HG03469 (cell line): ENCODE measurements around the gene MSI2.

Experiments used
- ATAC-seq: cut with Tn5 transposase; IDR thresholded peaks from one replicate; pipeline ENCODE4 v1.9.1; 2021; ENCODE audit warnings: mild to moderate bottlenecking, moderate library complexity, moderate number of reproducible peaks; ENCODE audit not compliant: unreplicated experiment

The MSI2 gene

DNA sequence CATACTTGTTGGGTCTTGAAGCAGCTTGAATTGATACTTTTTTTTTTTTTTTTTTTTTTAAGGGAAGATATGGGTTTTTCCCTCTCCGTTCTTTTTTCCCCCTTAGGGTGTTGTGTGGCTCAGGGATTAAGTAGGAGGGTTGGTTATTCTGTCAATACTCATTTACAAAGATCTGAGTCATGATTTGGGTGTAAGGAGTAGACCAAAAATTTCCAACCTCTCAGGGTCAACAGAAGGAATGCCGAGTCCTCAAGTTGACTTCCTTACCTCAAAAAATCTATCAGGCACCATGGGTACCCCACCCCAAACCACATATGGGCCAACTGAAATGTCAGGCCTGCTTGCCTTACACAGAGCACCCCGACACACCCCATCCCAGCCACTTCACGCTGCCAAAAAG is 258.3 kb downstream of the MSI2 start:
- no peak for ATAC-seq

DNA sequence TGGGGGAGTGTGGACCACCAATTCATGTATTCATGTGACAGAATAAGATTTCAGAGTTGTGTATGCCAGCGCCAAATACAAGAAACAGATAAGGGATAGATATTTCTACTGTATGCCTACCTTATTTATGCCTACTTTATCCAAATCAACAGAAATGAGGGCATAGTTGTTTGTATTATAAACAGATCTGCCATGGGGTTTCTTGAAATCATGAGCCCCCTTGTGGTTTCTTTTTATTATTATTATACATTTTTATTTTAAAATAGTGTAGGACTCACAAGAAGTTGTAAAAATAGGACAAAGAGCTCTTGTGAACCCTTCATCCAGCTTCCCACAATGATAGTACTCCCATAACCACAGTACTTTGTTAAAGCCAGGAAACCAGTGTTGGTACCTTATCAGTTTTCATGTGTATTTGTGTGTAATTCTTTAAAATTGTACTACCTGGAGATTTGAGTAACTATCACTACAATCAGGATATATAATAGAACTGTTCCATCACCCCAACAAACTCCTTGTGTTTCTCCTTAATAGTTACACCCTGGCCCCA is 259.4 kb downstream of the MSI2 start:
- ATAC-seq, result no peak

DNA sequence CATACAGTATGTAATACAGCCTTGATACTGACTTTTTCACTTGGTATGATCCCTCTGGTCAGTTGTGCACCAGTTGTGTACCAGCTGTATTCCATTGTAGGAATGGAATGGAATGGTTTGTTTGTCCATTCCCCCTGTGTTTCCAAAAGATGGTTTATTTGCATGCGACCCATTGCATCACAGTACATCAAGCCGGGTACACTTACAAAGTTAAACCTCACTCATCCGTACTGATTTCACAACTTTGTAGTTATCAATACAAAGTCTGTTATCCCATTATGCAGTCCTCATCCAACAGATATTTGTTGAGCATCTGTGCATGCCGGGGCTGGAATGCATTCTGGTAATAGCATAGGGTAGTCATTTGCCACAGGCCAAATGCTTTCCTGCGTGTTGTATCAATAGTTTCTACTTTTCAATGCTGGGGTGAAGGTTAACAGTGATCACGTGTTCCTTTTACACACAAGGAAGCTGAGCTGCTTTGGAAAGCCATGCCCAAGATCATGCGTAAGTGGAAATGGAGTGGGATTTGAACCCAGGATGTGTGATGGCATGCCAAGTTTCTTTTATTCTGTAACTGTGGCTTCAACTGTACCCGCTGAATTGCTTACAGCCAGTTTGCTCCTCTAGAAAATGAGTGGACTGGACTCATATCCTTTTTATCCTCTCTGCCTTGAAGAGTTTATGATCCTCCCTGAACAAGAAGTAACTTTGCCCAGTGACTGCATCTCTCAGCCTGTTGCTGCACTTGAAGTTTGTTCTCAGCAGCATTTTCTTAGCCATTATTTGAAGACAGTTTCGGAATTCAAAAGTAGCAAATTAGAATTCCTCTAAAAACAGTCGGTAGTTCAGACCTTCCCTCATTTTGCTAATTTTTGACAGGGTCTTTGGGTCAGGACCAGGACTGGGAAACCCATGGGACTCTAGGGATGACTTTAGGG is 260.2 kb downstream of the MSI2 start:
- no peak for ATAC-seq

DNA sequence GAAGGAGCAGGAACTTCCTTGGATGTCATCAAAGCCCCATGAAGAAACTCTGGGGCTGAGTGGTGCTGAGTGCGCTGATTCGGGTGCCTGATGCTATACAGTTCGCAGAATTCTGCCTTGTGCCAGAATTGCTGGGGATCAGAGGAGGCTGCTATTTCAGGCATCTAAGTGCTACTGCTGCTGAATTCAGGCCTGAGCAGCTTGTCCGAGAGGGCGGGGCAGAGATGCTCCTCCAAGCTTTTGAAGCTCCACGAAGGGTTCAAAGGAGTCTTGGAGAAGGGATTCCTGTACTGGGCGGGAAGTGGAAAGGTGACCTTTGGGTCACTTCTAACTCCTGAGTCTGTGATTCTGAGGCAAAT is 260.9 kb downstream of the MSI2 start:
- ATAC-seq, result no peak

DNA sequence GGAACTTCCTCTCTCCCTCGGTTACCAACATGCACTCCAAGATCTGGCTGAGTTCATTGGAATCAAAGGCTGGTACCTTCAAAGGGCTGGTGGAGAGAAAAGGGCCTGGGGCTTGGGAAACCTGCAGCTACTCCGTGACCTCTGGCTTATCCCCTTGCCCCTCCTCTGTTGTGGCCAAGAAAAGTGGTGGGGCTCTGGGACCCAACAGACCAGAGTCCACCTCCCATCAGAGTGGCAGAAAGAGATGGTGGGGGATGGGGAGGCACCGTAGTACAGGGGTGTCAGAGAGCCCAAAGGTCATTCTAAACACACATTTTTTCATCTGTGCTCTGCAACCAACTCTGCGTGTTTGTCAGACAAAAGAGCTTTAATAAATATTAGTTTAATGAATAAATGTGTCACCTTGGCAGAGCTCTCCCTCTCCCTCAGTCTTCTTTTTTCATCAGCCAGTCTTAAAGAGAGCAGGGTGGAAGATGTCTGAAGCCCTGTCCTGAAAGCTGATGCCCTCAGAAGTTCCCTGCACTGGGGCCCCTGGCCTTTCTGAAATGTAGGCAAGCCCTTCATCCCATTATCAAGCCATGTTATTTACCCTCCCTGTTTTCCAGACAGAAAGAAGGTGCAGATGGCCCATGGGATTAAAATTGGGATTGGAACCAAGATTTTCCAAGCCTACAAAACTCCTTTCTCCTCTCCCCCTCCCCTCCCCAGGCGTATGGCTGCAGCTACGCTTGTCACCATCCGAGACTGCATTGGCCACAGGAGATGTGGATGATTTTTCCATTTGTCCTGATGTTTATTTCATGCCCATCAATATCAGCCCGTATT is 261.5 kb downstream of the MSI2 start:
- ATAC-seq, result no peak

DNA sequence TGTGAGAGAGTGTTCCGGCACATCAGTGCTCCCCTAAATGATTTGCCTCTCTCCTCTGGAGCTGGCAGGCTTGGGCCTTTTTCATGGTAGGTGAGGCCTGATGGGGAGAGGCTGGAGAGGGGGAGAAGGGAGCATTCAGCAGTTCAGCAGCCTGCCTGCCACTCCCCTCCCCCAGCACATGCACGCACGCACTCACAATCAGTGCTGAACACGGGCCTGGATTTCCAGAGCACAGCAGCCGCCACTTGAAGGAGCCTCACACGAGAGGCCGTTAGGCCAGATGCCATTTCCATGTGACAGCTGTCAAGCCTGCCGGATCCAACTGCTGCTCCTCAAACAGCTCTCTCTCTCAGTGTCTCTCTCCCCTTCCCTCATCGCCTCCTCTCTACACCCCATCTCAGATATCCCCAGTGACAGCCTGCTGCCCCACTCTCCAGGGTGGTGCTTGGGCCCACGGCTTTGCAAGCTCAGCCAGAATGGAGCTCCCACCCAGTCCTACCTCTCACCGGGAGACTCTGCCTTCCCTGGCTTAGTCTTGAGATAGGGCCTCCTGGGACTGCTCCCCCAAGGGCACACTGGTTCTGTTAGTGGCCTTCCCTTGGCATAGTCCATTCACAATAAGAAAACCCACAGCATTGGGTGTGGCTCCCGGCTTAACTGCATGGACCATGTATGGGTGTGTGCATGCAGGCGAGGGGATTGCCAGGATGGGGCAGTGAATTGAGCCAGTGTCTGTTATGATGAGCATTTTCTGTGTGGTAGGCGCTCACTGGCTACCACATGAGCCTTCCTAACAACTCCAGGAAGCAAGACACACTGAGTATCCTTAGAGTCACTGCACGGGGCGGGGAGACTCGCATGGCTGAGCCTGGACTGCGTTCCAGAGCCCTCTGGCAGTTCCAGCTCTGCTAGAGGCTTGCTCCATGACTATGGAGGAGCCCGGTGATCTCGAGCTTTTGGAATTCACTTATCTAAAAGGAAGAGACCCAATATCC is 262.6 kb downstream of the MSI2 start:
- ATAC-seq, result no peak

DNA sequence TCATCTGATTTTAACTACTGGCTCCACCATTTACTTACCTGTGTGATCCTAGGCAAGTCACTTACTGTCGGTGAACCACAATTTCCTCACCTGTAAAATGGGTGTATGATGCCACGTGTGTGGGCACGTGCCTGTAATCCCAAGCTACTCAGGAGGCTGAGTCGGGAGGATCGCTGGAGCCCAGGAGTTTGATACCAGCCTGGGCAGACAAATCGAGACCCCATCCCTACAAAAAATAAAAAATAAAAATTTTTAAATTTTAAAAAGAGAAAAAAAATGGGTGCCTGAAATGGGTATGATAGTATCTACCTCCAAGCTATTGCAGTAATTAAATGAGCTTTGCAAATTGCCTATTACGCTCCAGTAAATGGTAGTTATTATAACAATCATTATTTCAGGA is 263.5 kb downstream of the MSI2 start:
- no peak for ATAC-seq

DNA sequence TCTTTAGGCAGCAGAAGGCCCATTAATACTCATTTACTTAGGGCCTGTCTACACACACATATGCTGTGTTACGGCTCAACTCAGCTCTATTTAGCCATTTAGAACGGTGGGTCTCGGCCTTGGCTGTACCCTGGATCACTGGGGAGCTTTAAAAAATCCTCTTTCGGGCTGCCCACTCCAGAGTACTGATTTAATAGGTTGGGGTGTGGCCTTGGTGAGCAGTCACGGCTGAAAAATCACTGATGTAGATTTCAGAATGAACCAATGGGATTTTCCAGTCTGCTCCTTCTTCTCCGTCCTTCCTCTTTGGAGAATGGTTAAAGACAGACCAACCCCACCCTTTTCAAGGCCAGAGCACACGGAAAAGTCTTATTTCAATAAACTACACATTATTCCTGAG is 265.3 kb downstream of the MSI2 start:
- ATAC-seq, result no peak

DNA sequence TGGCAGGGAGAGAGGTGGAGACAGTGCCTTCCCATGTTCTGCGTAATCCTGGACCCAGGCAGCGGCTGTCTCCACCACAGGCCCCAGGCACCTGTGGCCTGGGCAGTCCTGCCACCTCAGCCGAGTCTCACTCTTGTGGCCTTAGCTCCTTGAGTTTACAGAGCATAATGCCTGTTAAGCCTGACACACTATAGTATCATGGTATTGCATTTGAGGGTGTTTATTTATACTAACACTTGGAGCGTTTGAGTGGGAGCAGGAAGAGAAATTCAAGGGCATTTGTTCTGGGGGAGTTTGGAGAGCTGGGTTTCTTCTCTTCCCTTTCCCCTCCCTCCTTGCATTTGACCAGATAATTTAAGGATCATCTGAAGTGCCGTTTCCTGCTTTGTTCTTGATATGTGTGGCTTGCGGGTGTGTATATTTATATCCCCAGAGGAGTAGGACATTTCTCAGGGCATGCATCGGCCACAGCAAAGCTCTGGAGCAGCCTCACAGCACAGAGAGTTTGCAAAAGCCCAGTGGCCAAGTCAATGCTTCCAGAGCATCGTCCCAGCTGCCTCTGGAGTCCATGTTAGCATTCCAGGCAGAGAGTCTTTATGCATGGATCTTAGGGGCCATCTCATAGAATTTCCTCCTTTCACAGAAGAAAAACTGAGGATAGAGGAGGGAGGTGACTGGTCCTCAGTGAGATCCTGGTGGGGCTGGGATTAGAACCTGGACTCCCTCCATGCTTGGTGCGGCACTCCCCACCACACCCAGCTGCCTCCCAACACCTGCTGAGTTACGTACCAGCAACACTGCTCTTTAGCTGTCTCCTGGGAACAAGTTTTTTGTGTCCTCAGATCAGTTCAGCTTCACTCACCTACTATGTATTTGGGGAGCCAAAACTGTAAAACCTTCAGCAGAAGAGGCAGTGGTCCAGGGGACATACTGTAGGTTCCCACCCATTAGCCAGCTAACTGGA is 266.0 kb downstream of the MSI2 start:
- no peak for ATAC-seq

DNA sequence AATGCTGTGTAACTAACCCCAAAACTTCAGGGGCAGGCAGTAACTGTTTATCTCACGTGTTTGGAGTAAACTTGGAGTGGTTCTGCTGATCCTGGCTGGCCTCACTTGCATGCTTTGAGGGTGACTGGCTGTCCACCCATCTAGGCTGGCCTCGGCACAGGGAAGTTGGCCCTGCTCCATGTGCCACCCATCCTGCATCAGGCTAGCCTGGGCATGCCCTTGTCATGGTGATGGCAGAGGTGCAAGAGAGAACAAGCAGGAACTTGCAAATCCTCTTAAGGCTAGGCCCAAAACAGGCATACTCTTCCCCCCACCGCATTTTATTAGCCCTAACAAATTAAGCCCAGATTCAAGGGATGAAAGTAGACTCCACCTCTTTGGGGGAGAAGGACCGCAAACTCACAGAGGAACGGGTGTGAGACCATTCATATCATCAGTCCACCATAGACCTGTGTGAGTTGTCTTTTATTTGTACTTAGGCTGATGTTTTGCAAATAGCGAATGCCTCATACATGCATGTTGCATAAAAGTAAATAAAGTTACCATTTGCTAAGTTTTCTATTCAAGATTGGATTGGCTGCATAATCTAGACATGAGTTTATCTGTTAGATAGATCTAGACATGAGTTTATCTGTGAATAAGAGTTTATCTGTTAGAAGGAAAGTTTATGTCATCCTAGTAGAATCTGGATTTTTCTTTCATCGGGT is 267.8 kb downstream of the MSI2 start:
- no peak for ATAC-seq

DNA sequence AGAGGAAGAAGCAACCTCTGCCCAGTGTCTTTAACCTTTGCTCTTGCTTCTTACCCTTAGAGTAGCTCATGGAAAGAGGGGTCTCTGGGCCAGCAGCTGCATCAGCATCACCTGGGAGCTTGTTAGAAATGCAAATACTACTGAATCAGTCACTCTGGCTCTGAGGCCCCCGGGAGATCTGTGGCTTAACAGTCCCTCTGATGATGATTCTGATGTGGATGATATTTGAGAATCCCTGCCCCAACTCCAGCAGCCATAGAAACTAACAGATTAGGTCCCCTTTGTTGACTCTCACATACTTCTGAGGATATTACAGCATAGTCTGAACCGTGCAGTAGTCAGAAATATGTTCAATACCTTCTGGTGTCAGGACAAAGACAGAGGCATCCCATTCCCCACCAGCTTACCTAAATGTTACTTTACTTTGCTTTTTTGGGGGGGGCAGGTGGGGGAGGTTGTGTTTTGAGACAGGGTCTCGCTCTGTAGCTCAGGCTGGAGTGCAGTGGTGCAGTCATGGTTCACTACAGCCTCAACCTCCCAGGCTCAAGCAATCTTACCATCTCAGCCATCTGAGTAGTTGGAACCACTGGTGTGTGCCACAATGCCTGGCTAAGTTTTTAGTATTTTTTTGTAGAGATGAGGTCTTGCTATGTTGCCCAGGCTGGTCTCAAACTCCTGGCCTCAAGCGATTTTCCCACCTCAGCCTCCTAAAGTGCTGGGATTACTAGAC is 268.7 kb downstream of the MSI2 start:
- no peak for ATAC-seq

DNA sequence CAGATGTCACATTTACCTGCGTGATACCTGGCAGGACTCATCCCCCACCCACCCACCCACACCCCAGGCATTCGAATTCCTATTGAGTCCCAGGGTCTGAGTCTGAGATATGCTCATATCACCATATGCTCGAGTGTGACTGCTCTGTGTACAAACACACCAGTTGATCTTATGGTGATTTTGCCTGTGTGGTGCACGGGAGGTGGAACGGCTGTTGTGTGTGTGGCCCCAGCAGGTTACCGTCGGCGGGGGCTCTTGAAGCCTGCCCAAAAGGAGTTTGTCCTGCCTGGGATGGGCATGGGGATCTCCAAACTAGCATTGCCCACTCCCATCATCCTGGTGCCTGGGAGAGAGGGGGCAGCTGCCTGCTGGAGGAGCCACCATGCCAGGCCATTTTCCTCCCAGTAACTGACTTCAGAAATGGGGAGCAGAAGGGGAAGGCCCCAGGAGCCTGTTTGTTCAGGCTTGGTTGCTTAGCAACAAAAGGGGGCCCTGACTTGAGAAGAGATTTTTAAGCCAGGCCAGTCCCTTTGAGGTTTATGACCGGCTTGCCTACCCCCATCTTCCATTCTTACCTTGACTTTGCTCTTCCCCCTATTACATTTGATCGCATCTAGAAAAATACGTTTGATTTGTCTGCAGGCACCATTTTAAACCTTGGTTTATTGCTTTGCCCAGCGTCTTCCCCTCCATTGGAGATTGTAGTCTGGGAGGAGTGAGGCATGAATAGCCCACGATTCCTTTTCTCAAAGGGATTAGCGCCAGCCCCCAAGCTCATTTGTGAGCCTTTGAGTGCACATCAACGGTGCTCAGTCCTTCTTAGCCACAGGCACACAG is 271.1 kb downstream of the MSI2 start:
- ATAC-seq, result no peak

DNA sequence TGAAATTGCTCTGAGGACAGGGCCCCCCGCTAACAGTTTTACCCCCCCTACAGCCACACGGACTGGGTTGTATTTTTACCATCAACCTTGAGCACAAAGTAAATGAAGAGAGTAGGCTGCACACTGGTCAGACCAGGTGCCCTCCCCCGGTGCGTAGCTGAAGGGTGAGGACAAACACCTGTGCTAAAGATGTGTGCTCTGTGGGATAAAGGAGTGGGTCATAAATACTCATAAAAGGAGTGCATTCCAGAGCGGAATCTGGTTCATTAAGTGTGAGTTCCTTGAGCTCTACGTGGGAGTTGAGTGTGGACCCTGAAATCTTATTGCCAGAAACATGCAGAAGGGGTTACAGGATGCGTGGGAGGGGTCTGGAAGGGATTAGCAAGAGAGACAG is 271.7 kb downstream of the MSI2 start:
- no peak for ATAC-seq

DNA sequence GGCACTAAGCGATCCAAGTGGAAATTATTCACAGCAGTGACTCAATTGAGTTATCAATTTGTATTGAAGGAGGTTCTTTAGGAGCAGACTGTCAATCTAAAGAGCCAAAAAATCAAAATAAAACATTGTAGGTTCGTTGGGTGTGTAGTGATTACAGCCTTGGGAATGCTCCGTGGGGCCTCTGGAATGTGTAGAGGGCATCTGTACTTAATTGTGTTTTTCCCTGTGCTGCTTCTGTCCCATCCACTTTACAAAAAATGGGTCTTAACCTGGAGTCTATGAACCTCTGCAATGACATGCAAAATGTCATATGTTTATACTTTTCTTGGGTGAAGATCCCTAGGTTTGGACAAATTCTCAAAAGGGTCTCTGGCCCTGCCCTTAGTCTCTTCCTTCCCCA is 273.7 kb downstream of the MSI2 start:
- no peak for ATAC-seq

DNA sequence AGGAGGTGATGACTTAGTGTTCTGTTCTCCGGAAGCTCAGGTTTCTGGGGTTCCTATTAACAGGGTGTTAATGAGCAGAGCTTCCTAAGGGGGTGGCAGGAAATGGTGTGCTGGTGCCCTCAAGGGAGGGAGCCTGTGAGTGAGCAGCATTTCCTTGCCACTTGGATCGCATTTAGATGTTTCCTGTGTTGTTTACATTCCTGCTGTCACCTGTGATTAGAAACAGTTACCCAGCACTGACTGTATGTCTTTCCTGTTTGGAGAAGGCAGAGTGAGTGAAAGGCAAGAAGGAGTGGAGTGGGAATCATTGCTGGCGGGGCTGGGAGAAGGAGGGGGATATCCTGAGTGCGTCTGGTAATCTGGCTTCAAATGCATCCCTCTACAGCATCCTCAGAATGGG is 274.2 kb downstream of the MSI2 start:
- ATAC-seq, result no peak

DNA sequence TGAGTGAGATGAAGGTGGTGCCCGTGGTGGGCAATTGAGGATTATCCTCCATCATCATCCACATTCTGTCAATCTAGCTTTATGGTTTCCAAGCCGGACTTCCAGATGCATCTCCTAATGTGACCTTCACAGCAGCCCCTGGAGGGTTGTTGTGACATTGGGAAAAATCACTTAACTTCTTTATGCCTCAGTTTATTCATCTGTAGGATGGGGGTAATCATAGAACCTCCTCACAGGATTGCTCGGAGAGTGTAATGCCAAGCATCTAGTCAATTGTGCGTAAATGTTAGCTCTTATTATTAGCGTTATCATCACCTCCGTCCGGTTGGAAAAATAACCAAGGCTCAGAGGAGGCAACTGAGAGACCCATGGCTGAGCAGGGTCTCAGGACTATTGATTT is 274.8 kb downstream of the MSI2 start:
- ATAC-seq, result no peak
